ENCODE results near the gene GPR42.
"Not testable (repeated sequence)": the region's sequence is repeated elsewhere in the genome, so short reads cannot be mapped to it uniquely, and the experiment has no call there.

GPR42 gene

DNA sequence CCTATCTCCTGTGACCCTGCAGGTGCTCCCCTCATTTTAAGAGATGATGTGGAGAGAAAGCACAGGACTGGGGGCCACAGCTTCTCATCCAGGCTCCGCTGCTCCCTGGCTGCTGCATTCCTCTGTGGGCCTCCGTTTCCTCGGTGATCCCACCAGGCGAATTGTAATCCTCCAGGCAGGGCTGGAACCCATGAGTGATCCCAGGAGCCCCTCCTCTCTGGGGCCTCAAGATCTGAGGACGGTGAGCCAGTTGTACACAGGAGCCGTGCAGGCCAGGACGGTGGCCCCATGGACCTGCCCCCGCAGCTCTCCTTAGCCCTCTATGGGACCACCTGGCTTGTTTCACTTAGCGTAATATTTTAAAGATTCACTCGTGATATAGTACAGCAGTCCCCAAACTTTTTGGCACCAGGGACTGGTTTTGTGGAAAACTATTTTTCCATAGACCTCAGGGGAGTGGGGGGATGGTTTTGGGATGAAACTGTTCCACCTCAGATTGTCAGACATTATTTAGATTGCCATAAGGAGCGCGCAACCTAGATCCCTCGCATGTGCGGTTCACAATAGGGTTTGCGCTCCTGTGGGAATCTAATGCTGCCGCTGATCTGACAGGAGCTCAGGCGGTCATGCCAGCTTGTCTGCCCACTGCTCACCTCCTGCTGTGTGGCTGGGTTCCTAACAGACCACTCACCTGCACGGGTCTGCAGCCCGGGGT, 7.0 kb upstream of the GPR42 start:
- no peak overlapping the region for H3K9ac ChIP-seq (ENCODE audit: low read depth, low read length)
- no peaks in the 10 kb centered on the region for H3K9me3 ChIP-seq (ENCODE audit: control insufficient read depth, insufficient read depth, low read length)
- no peaks in the 10 kb centered on the region for H3K4me1 ChIP-seq (ENCODE audit: insufficient read depth, low read length)
- no peaks in the 10 kb centered on the region for H3K36me3 ChIP-seq (ENCODE audit: insufficient read depth, low read length)

DNA sequence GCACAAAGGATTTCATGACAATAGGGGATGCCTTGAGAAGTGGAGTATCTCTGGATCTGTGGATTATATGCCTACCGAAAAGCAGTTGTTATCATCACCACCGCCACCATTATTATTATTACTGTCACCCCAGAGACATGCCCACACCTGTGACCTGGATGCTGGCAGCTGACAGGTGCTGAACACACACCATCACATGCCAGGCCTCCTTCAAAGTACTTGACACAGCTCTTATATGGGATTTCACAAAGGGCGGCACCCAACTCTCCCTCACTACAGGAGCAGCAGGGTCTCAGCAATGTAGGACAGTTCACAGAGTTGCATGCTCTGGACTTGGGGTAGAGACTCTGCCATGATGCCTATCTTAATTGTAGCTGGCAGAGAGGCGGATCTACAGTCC, 5.6 kb upstream of the GPR42 start:
- H3K36me3 ChIP-seq (ENCODE audit: insufficient read depth, low read length): no peaks in the 10 kb centered on the region
- H3K9me3 ChIP-seq (ENCODE audit: control insufficient read depth, insufficient read depth, low read length): no peaks in the 10 kb centered on the region
- no peak overlapping the region for H3K9ac ChIP-seq (ENCODE audit: low read depth, low read length)

DNA sequence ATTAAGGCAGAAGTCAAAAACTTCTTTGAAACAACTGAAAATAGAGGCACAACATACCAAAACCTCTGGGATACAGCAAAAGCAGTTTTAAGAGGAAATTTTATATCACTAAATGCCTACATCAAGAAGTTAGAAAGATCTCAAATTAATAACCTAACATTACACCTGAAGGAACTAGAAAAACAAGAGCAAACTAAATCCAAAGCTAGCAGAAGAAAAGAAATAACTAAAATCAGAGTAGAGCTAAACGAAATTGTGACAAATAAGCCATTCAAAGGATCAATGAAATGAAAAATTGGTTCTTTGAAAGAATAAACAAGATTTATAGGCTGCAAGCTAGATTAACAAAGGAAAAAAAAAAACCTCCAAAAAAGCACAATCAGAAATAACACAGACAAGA, 2.5 kb upstream of the GPR42 start:
- H3K9me3 ChIP-seq (ENCODE audit: control insufficient read depth, insufficient read depth, low read length): no peaks in the 10 kb centered on the region
- no peaks in the 10 kb centered on the region for H3K36me3 ChIP-seq (ENCODE audit: insufficient read depth, low read length)
- no peak overlapping the region for H3K9ac ChIP-seq (ENCODE audit: low read depth, low read length)
- no peaks in the 10 kb centered on the region for H3K4me1 ChIP-seq (ENCODE audit: insufficient read depth, low read length)

More for the DNA sequence above, 5.6 kb upstream of the GPR42 start:
- H3K4me1 ChIP-seq (ENCODE audit: insufficient read depth, low read length): no peaks in the 10 kb centered on the region

- H3K36me3 ChIP-seq (ENCODE audit: insufficient read depth, low read length): no peaks in the 10 kb centered on the region
- no peaks in the 10 kb centered on the region for H3K4me1 ChIP-seq (ENCODE audit: insufficient read depth, low read length)
- H3K9me3 ChIP-seq (ENCODE audit: control insufficient read depth, insufficient read depth, low read length): no peaks in the 10 kb centered on the region
- H3K9ac ChIP-seq (ENCODE audit: low read depth, low read length): no peak overlapping the region
These were observed 1.3 kb upstream of the GPR42 start for GRCh38 chr19:35369522-35369921.

- Histone ChIP-seq H3K9me3 (ENCODE audit: control insufficient read depth, insufficient read depth, low read length) (no peaks in the 10 kb centered on the region), H3K36me3 (ENCODE audit: insufficient read depth, low read length) (no peaks in the 10 kb centered on the region), H3K4me1 (ENCODE audit: insufficient read depth, low read length) (no peaks in the 10 kb centered on the region; the same call in 1 of the 2 replicates), H3K9ac (ENCODE audit: low read depth, low read length) (no peak overlapping the region)
These were observed 2.6 kb downstream of the GPR42 start for GRCh38 chr19:35373492-35373891.

DNA sequence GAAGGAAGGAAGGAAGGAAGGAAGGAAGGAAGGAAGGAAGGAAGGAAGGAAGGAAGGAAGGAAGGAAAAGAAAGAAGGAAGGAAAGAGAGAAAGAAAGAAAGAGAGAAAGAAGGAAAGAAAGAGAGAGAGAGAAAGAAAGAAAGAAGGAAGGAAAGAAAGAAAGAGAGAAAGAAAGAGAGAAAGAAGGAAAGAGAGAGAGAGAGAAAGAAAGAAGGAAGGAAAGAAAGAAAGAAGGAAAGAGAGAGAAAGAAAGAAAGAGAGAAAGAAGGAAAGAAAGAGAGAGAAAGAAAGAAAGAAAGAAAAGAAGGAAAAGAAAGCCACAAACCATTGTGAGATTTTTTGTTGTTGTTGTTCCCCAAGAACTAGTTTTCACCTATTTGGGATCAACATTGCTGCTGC, 3.2 kb downstream of the GPR42 start:
- not testable (repeated sequence) for H3K36me3 ChIP-seq (ENCODE audit: insufficient read depth, low read length)

DNA sequence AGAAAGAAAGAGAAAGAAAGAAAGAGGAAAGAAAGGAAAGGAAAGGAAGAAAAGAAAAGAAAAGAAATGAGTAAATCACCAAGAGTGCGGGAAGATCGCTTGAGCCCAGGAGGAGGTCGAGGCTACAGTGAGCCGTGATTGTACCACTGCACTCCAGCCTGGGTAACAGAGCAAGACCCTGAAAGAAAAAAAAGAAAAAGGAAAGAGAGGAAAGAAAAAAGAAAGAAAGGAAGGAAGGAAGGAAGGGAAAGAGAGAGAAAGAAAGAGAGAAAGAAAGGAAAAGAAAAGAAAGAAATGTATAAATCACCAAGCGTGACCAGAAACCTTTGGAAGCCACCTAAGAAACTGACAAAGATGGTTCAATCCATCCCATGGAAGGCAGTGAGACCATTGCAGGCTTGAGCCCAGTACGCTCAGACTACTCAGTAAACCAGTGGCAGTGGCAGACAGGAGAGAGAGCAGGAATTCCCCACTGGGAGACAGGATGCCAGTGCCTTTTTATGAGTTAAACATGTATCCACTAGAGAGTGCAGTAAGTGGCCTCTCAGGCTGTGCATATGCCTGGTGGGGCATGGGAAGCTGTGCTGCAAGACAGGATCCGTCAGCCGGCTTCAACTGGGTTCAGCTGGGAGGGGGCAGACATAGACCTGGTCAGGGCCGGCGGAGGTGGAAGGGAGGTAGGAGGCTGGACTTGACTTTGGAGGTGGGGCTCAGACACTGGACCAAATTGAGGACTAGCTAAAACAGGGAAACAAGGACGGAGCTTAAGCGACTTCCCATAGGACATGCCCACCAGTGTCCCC, 4.8 kb downstream of the GPR42 start:
- Histone ChIP-seq H3K36me3 (ENCODE audit: insufficient read depth, low read length) (no peaks in the 10 kb centered on the region), H3K9me3 (ENCODE audit: control insufficient read depth, insufficient read depth, low read length) (no peaks in the 10 kb centered on the region), H3K9ac (ENCODE audit: low read depth, low read length) (no peak overlapping the region), H3K4me1 (ENCODE audit: insufficient read depth, low read length) (no peaks in the 10 kb centered on the region; the same call in 1 of the 2 replicates)

More for the DNA sequence above, 3.2 kb downstream of the GPR42 start:
- not testable (repeated sequence) for H3K4me1 ChIP-seq (ENCODE audit: insufficient read depth, low read length); H3K9ac ChIP-seq (ENCODE audit: low read depth, low read length); H3K9me3 ChIP-seq (ENCODE audit: control insufficient read depth, insufficient read depth, low read length)

DNA sequence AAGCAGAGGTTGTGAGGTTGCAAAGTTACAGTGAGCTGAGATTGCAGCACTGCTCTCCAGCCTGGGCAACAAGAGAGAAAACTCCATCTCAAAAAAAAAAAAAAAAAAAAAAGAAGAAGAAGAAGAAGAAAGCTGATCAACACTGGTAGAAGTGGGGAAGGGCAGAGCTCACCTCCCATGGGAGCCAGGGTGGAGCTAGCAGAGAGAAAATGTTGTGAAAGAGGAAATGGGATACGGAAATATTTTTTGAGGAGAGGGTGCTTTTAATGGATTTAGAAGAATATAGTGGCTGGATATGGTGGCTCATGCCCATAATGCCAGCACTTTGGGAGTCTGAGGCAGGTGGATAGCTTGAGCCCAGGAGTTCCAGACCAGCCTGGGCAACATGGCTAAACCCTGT, 6.8 kb downstream of the GPR42 start:
- Histone ChIP-seq H3K4me1 (ENCODE audit: insufficient read depth, low read length) (no peaks in the 10 kb centered on the region; the same call in 1 of the 2 replicates), H3K9ac (ENCODE audit: low read depth, low read length) (no peak overlapping the region), H3K9me3 (ENCODE audit: control insufficient read depth, insufficient read depth, low read length) (no peaks in the 10 kb centered on the region; the same call in 1 of the 2 replicates), H3K36me3 (ENCODE audit: insufficient read depth, low read length) (no peaks in the 10 kb centered on the region)

- Histone ChIP-seq H3K4me1 (ENCODE audit: insufficient read depth, low read length) (no peaks in the 10 kb centered on the region; the same call in 1 of the 2 replicates), H3K9ac (ENCODE audit: low read depth, low read length) (no peak overlapping the region), H3K36me3 (ENCODE audit: insufficient read depth, low read length) (no peaks in the 10 kb centered on the region), H3K9me3 (ENCODE audit: control insufficient read depth, insufficient read depth, low read length) (no peaks in the 10 kb centered on the region; the same call in 1 of the 2 replicates)
These were observed 7.5 kb downstream of the GPR42 start for GRCh38 chr19:35378356-35378755.

DNA sequence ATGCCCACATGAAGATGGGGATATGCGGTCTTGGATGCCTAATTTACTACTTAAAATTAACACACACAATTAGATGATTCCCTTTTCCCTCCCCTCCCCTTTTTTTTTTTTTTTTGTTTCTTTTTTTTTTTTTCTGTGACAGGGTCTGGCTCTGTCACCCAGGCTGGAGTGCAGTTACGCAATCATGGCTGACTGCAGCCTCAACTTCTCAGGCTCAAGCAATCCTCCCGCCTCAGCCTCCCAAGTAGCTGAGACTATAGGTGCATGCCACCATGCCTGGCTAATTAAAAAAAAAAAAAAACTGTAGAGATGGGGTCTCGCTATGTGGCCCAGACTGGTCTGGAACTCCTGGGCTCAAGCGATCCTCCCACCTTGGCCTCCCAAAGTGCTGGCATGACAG, 8.7 kb downstream of the GPR42 start:
- not testable (repeated sequence) for H3K9me3 ChIP-seq (ENCODE audit: control insufficient read depth, insufficient read depth, low read length); H3K36me3 ChIP-seq (ENCODE audit: insufficient read depth, low read length); H3K9ac ChIP-seq (ENCODE audit: low read depth, low read length); H3K4me1 ChIP-seq (ENCODE audit: insufficient read depth, low read length)

GRCh38 chr19:35379992-35380391, 9.1 kb downstream of the GPR42 start:
- Histone ChIP-seq H3K9ac (ENCODE audit: low read depth, low read length) (no peak overlapping the region), H3K4me1 (ENCODE audit: insufficient read depth, low read length) (no peaks in the 10 kb centered on the region; the same call in 1 of the 2 replicates), H3K9me3 (ENCODE audit: control insufficient read depth, insufficient read depth, low read length) (no peaks in the 10 kb centered on the region; the same call in 1 of the 2 replicates), H3K36me3 (ENCODE audit: insufficient read depth, low read length) (no peaks in the 10 kb centered on the region)

DNA sequence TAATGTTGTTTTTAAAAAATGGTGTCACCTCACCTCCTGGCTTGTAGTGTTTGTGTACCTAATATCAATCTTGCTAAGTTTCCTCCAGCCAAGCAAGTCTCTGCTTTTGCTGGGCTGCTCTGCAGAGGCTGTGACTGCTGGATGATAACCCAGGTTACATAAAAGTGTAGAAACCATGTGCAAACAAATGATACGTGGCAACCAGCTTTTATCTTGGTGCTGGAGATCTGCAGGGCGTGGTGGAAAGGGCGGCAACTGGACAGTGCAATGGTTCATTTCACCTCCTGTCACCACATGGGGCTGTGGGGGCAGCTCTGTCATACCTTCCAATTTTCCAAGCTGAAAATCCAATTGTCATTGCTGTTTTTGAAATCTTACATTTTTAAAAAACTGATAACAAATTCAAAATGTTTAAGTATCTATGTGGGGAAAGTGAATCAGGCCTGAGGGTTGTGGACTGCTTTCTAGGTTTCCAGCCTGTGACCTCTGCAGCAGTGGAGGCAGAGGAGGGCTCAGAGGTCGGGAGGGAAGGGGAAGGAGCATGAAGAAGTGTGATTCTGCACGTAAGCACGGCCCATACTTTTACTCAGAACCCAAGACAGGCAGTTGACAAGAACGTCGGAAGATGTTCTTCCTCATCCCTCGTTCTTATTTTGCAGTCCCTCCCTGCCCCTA, 9.7 kb downstream of the GPR42 start:
- Histone ChIP-seq H3K4me1 (ENCODE audit: insufficient read depth, low read length) (no peaks in the 10 kb centered on the region; the same call in 1 of the 2 replicates), H3K36me3 (ENCODE audit: insufficient read depth, low read length) (no peaks in the 10 kb centered on the region), H3K9me3 (ENCODE audit: control insufficient read depth, insufficient read depth, low read length) (peaks cover 3% of the 10 kb centered on the region), H3K9ac (ENCODE audit: low read depth, low read length) (no peak overlapping the region)

DNA sequence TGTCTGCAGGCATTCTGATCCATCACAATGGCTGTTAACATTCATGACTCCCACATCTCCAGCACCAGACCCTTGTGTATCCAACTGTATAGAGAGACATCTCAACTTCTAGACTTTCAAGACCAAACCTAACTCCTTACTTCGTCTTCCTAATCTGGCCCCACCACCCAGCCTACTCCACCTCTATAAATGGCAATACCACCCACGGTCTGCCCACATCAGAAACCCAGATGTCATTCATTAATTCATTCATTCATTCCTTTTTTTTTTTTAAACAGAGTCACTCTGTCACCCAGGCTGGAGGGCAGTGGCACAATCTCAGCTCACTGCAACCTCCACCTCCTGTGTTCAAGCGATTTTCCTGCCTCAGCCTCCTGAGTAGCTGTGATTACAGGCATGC, 10.4 kb downstream of the GPR42 start:
- Histone ChIP-seq H3K9me3 (ENCODE audit: control insufficient read depth, insufficient read depth, low read length) (peaks cover 3% of the 10 kb centered on the region), H3K4me1 (ENCODE audit: insufficient read depth, low read length) (no peaks in the 10 kb centered on the region; the same call in 1 of the 2 replicates), H3K9ac (ENCODE audit: low read depth, low read length) (no peak overlapping the region), H3K36me3 (ENCODE audit: insufficient read depth, low read length) (no peaks in the 10 kb centered on the region)

GRCh38 chr19:35381926-35382325, 11.1 kb downstream of the GPR42 start:
- H3K4me1 ChIP-seq (ENCODE audit: insufficient read depth, low read length): no peaks in the 10 kb centered on the region; the same call in 1 of the 2 replicates
- H3K36me3 ChIP-seq (ENCODE audit: insufficient read depth, low read length): no peaks in the 10 kb centered on the region
- no peak overlapping the region for H3K9ac ChIP-seq (ENCODE audit: low read depth, low read length)
- H3K9me3 ChIP-seq (ENCODE audit: control insufficient read depth, insufficient read depth, low read length): peaks cover 3% of the 10 kb centered on the region

Measured in ES-I3 (cell line).